Measurements from ENCODE around the gene LBR.

Gene LBR

DNA sequence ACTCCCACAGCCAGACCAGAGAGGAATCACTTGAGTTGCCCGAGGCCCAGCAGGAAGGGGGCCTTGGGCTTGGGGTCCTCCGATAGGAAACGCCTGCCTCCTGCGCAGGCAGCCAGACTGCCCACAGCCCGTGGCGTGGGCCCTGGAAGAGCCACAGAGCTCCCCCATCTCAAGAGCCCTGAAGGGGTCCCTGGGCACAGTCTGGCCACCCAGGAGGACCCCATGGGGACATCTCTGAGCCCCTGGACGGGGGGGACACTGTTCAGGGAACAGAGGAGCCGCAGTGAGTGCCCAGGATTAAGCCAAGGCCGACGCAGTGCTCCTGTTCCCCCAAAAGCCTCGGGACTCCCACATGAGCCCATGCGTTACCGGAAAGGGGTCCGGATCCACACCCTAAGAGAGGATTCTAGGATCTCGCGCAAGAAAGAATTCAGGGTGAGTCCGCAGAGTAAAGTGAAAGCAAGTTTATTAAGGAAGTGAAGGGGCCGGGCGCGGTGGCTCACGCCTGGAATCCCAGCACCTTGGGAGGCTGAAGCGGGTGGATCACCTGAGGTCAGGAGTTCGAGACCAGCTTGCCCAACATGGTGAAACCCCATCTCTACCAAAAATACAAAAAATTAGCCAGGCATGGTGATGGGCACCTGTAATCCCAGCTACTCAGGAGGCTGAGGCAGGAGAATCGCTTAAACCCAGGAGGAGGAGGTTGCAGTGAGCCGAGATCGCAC, 38.1 kb upstream of the LBR start:
- in situ Hi-C loops (cut with MboI; ENCODE audit: low sequenced_read_pairs): loop anchor here (5.0 kb wide), 1 partner anchor 516 kb away; no protein-coding TSS in a partner anchor

DNA sequence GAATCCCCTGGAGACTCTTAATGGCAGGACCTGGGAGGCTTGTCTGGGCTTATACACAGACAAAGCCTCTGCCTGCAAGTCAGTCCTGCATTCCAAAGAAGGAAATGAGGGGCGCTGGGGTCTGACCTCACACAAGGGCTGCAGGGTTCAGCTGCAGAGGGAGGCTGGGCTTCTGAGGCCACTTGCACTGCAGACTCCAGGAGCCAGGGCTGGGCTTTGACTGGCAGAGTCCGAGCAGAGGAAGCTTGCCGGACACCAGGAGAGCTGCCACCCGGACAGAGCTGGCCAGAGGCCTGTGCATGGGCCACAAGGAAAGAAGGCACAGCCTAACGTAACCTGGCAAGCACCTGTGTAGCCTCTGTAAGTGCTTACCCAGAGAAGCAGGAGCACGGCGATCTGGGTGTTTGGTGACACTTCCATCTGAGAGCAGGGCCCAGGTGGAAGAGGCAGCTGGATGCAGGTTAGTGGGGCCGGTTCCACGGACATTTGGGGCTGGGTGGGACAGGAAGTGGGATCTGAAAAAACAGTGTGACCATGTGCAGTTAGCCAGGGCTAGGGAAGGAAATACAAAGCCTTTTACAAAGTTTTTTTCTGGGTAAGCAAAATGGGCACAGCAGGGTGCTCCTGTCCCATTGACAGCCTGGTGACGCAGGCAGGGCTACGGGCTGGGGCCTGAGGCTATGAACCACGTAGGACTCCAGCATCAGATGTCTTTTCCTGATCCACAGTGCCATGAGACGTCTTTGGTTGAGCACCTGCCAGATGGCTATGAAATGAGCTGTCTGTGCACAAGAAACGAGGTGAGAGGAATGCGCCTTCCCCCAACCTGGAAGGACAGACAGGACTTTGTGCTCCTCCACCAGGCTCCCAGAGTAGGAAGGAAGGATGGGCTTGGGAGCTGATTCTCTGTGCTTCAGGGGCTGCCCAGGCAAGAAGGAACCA, 37.3 kb upstream of the LBR start:
- in situ Hi-C loops (cut with MboI; ENCODE audit: low sequenced_read_pairs): loop anchor here (5.0 kb wide), 1 partner anchor 517 kb away; no protein-coding TSS in a partner anchor

DNA sequence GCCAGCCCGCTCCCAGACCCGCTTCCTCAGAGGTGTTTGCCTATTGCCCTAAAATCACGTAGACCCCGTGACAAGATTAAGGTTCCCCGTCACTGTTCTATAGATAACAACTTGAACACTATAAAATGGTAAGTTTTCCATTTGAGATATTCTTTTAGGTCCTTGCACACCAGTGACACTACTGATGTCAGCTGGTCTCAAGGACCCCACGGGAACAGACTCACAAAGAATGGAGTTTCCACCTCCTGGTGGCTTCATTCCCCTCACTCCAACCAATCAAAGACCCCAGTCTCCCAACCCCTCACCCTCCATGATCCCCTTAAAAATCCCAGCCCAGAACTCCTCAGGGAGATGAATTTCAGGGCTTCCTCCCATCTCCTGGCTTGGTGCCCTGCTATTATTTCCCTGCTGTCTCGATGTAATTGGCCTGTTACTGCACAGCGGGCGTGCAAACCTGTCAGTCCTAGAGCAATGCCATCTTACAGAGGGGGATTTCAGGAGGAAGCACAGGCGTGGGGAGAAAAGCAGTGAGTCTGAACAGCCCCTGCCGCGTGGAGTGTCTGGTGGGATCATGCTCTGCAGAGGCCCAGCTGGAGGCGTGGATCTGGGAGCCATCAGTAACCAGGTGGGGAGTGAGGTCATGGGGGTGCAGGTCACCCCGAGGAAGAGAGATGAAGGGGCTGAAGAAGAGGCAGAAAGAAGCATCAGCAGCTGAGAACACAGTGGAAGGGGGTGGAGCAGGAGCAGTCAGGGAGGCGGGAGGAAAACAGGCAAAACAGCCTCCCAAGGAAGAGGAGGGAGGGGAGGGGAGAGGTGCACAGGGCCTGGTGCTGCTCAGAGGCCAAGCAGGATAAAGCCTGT, 35.1 kb upstream of the LBR start:
- in situ Hi-C loops (cut with MboI; ENCODE audit: low sequenced_read_pairs): no loop called here

DNA sequence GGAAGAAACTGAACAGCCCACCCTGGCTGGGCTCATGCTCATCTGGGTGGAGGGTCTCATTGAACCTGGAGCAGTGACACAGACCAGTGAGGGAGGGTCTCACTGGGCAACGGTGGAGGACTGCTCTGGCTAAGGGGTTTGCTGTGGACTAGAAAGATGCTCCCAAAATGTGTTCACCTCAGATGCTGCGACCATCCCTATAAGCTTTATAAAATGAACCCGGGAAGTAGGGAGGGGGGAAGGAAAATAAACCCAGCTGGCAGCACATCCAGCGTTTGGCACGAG, 34.5 kb upstream of the LBR start:
- in situ Hi-C loops (cut with MboI; ENCODE audit: low sequenced_read_pairs): no loop called here

GRCh38 chr1:225461533-225462428, 33.9 kb upstream of the LBR start:
- in situ Hi-C loops (cut with MboI; ENCODE audit: low sequenced_read_pairs): no loop called here

DNA sequence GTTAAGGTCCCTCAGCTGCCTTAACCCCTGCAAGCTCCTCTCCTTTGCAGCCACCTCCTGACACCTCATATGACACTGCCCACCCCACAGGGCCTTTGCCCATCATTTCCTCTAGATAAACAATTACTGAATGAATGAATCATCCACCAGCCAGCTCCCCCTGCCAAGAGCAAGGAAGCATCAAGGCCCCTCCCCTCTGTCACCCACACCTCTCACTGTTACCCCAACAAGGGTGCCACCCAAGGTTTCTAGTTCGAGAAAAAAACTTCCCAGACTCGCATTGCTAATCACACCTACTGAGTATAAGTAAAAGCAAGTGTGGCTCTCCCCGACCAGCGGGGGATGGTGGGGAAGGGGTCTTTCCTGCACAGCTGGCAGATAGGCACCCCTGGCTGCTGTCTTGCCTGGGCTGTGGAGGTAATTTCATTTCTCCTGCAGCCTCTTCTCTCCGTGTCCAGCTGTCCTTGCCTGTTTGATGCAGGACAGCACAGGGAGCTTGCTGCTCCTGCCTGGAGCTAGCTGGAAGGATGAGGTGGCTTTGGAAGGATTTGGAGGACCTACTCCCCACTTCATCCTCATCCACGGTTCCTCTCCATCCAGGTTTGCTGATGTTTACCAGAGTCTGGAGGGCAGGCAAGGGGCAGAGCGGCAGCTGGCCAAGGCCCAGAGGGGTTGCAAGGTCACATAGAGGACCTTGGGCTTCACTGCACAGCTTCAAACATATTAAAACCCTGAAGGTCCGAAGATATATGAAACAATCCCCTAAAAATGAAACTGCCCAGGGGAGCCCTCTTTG, 33.1 kb upstream of the LBR start:
- in situ Hi-C loops (cut with MboI; ENCODE audit: low sequenced_read_pairs): no loop called here

- in situ Hi-C loops (cut with MboI; ENCODE audit: low sequenced_read_pairs): no loop called here
Observed at GRCh38 chr1:225460021-225460736, 32.3 kb upstream of the LBR start.

DNA sequence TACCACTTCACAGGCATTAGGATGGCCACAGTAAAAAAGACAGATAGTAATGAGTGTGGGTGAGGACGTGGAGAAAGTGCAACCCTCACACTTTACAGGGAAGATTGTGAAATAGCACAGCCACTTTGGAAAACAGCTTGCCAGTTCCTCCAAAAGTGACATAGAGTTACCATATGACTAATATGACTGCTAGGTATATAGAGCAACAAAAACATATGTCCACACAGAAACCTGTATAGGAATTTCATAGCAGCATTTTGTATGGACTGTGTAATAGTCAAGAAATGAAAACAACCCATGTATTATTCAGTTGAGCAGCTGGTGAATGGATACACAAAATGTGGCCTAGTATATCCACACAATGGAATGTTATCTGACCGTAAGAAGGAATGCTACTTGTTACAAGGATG, 30.4 kb upstream of the LBR start:
- in situ Hi-C loops (cut with MboI; ENCODE audit: low sequenced_read_pairs): no loop called here

DNA sequence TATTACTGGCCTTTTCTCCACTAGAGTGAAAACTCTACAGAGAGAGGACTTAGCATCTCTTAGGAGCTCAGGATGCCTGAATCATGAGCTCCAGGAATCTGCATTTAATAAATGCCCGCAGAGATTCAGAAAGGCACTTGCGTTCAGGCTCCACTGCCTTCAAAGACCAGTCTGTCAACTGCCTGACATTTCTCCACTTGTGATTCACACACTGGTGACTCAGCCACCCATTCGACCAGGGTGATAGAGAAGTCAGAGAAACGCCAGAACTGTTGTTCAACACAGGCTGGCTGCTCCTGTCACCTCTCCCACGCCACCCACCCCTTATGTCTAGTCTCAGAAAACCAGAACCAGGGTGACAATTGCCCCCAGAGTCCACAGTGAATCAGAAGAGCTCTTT, 26.9 kb upstream of the LBR start:
- in situ Hi-C loops (cut with MboI; ENCODE audit: low sequenced_read_pairs): no loop called here

- in situ Hi-C loops (cut with MboI; ENCODE audit: low sequenced_read_pairs): no loop called here
Observed at GRCh38 chr1:225453797-225454648, 26.2 kb upstream of the LBR start.

DNA sequence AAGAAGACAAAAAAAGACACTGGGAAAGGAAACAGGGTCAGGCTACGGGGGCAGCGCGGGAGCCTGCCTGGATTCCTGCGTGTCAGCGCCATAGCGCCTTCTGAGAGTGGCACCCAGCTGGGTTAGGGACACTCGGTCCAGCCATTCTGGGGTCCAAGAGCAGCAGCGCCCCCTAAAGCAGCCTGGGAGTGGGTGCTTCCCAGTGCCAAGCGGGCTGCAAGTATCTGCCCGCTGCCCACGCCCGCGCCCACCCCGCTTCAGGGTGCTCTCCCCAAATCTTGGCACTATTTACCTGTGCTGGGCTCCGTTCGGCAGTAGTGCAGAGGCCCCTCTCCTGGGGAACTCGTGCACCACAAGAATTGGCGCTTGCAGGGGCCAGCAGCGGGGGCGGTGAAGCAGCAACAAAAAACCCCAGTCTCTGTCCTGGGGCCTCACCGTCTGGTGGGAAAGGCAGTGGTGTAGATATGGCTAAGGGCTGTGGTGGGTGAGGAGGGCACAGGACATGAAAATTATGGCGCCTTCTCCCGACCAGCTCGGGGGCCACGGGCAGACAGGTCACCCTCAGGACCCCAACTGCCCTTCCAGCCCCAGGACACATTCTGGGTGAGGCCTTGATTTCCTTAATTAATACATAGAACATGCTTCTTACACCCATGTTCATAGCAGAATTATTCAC, 24.1 kb upstream of the LBR start:
- in situ Hi-C loops (cut with MboI; ENCODE audit: low sequenced_read_pairs): no loop called here

- in situ Hi-C loops (cut with MboI; ENCODE audit: low sequenced_read_pairs): no loop called here
Observed at GRCh38 chr1:225451340-225451739, 23.5 kb upstream of the LBR start.

DNA sequence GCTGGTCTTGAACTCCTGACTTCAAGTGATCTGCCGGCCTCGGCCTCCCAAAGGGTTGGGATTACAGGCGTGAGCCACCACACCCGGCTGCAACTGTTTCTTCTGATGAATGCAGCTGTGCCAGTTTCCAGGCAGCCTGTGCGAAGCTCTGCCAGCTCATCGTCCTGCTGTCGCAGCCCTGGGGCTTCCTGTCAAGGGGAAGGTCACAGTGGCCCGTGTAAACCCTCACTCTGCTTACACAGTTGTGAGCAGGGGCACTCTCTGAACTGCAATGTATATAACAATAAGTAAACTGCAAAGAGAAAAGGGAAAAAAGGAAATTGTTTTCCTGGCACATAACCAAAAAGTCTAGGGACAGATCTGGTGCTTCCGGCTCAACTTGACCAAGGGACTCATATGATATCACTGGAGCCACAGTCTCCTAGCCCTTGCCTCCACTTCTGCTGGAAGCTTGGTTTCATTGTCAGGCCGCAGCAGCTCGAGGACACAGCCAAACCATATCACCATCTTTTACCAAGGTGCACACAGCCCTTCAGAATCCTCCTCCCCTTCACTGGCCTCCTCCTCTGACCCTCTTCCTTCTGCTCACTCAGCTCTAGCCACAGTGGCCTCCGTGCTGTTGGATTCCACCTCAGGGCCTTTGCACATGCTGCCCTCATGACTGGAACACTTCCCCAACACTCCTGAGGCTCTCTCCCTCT, 22.8 kb upstream of the LBR start:
- in situ Hi-C loops (cut with MboI; ENCODE audit: low sequenced_read_pairs): no loop called here

DNA sequence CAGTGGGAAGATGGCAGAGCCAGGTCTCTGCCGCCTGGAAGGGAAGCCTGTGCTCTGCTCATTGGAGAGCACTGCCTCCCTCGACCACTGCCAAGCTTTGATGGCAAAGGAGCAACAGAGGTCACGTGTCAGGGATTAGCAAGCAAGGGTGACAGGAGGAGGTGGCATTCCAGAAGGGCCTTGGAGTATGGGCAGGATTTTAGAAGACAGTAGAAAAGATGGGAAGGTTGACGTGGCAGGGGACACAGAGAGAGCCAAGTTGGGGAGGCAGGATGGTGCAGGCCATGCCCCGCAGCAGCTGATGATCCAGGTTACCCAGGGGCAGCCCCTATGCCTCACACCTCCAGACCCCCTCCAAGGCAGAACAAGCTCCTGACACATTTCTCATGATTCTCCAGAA, 21.9 kb upstream of the LBR start:
- in situ Hi-C loops (cut with MboI; ENCODE audit: low sequenced_read_pairs): no loop called here

DNA sequence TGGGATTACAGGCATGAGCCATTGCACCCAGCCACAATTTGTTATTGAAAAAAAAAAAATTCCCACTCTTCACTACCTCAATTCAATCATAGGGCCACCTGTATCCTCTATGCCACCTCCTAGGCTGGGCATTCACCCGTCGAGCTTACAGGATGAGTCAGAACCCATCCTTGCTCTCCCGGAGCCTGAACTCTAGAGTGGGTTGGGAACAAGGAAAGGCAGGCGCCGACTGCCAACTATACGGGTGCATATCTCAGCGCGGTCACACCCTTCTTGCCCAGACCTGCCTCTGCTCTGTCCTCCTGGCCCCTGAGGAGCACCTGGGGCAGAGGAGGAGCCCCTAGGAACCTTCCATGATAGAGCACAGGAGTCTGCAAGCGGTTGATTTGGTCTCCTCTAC, 21.4 kb upstream of the LBR start:
- in situ Hi-C loops (cut with MboI; ENCODE audit: low sequenced_read_pairs): no loop called here

GRCh38 chr1:225448146-225448805, 20.4 kb upstream of the LBR start:
- in situ Hi-C loops (cut with MboI; ENCODE audit: low sequenced_read_pairs): no loop called here

Measured in HL-60/S4 (cell line).